AG09319 (cell line): Measurements from ENCODE around the gene LRRTM4.
"Not testable (repeated sequence)": the region's sequence is repeated elsewhere in the genome, so short reads cannot be mapped to it uniquely, and the experiment has no call there.

Source experiments
- DNase-seq: peaks from one replicate; pipeline ENCODE4 v3.0.0-alpha.2; 2010; ENCODE audit warnings: low read depth; ENCODE audit errors: extremely low read depth
- TF ChIP-seq, protein P1 (sequence below): IDR thresholded peaks from 2 replicates; pipeline ENCODE4 v1.5.1; 2011; ENCODE audit warnings: low read depth, mild to moderate bottlenecking, inconsistent platforms, low read length, moderate library complexity

The LRRTM4 gene

DNA sequence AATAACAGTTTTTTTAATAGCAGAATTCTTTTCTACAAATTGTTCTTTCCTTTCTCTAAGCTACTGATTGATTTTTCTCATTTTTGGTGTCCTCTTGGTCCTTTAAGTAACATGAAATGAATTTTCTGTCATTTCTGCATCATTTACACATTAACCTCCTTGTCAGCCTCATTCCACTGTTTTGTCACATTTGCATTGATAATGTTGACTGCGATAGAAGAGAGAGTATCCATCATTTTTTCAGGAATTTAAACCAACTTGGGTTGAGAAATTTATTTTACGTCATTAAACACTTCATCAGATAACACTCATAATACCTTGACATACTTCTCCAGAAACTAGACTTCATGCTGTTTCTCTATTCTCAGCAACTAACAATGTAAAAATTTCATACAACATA is 422.2 kb downstream of the LRRTM4 start:
- DNase-seq: no peak
- TF ChIP-seq, protein P1, sequence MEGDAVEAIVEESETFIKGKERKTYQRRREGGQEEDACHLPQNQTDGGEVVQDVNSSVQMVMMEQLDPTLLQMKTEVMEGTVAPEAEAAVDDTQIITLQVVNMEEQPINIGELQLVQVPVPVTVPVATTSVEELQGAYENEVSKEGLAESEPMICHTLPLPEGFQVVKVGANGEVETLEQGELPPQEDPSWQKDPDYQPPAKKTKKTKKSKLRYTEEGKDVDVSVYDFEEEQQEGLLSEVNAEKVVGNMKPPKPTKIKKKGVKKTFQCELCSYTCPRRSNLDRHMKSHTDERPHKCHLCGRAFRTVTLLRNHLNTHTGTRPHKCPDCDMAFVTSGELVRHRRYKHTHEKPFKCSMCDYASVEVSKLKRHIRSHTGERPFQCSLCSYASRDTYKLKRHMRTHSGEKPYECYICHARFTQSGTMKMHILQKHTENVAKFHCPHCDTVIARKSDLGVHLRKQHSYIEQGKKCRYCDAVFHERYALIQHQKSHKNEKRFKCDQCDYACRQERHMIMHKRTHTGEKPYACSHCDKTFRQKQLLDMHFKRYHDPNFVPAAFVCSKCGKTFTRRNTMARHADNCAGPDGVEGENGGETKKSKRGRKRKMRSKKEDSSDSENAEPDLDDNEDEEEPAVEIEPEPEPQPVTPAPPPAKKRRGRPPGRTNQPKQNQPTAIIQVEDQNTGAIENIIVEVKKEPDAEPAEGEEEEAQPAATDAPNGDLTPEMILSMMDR: no peak

DNA sequence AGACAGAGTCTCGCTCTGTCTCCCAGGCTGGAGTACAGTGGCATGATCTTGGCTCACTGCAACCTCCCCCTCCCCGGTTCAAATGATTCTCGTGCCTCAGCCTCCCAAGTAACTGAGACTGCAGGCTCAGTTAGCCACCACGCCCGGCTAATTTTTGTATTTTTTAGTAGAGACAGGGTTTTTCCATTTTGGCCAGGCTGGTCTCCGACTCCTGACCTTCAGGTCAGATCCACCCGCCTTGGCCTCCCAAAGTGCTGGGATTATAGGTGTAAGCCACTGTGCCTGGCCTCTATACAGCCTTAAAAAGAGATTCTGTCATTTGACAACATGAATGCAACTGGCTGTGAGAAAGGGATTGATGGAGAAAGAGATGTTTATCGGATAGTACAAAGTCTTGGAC is 426.7 kb downstream of the LRRTM4 start:
- not testable (repeated sequence) for DNase-seq

DNA sequence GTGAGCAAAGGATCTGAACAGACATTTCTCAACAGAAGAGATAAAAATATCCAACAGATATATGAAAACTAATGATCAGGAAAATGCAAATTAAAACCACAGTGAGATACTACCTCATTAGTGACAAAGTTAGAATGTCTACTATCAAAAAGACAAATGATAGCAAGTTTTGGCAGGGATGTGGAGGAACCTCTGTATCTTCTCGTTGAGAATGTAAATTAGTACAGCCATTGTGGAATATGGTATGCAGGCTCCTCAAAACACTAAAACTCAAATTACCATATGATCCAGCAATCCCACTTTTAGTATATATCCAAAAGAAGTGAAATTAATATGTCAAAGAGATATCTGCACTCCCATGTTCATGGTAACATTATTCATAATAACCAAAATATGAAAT is 427.1 kb downstream of the LRRTM4 start:
- TF ChIP-seq, protein P1: no peak
- no peak for DNase-seq

DNA sequence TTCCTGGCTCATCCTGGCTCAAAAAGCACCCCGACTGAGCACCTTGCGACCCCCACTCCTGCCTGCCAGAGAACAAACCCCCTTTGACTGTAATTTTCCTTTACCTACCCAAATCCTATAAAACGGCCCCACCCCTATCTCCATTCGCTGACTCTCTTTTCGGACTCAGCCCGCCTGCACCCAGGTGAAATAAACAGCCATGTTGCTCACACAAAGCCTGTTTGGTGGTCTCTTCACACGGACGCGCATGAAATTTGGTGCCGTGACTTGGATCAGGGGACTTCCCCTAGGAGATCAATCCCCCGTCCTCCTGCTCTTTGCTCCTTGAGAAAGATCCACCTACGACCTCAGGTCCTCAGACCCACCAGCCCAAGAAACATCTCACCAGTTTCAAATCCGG is 433.8 kb downstream of the LRRTM4 start:
- not testable (repeated sequence) for DNase-seq

DNA sequence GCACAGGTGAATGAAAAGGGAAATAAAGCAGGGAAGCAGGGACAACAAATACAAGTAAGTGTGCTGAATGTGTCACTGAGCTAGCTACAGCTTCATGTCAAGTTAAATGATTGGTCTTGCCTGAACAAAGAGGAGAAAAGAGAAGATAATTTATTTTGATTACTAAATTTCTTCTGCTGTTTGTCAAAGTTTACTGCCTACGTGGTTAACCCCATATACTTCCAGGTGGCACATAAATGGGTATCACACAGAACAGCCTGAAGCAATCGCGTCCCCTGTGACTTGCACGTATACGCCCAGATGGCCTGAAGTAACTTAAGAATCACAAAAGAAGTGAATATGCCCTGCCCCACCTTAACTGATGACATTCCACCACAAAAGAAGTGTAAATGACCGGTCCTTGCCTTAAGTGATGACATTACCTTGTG is 434.2 kb downstream of the LRRTM4 start:
- DNase-seq: no peak
- TF ChIP-seq, protein P1: no peak

DNA sequence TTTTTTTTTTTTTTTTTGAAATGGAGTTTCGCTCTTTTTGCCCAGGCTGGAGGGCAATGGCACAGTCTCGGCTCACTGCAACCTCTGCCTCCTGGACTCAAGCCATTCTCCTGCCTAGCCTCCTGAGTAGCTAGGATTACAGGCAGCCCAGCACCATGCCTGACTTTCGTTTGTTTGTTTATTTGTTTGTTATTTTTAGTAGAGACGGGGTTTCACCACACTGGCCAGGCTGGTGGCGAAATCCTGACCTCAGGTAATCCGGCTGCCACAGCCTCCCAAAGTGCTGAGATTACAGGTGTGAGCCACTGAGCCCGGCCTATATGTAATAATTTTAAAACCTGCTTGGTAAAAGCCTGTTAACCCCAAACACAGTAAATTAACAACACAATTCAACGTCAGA is 435.7 kb downstream of the LRRTM4 start:
- TF ChIP-seq, protein P1: no peak
- DNase-seq: no peak

DNA sequence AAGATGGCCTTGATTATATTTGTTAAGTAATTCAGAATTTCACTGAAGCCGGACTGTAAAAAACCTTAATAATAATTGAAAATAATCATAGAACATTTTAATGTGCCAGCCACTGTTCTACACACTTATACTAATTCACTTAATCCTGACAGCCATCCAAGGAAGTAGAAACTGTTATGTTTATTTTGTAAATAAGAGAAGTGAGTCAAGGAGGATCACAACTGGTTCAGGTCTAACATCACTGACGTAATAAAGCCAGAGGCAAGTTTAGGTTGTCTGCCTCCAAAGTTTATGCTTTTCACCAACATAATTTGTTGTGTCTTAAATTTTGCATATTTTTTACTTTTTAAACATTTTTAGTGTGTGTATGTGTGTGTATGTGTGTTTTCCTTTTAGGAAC is 436.1 kb downstream of the LRRTM4 start:
- DNase-seq: no peak
- TF ChIP-seq, protein P1: no peak

DNA sequence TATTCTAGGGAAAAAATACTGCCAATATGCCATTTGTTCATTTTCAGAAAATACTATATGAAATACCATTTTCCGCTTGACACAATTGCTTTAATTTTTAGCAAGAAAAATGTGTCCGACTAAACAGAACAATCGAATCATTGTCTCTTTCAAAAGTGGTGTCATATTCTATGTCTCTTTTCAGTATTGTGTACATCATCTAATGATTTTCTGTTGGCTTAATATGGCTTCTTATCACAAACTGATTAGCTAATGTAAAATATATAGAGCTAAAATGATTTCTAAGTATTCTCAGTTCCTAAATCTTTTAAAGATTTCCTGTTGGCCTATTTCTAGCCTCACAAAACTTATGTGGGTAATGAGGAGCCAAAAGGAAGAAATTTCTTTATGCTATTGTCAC is 436.6 kb downstream of the LRRTM4 start:
- no peak for DNase-seq
- TF ChIP-seq, protein P1: no peak

DNA sequence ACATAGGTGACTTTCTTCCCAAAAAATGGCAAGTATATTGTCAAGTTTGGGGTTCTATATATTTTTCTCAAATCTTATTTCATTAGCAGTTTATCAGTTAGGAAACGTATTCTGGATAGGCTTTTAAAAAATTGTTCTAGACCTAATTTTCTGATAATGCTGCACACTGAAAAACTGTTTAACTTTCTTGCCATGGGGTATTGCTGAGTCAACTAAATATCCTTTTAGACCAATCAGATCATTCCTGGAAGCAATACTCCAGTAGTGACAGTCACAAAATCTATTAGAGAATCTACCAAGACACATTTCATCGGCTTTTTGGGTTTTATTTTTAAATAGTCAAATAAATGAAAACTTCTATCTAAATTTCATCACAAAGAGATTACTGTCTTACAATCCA is 440.6 kb downstream of the LRRTM4 start:
- no peak for DNase-seq
- TF ChIP-seq, protein P1: no peak
